Suprapubic skin (tissue), 4 donors: Measurements from ENCODE around the gene ATP6V1E1.

ENCODE experiments used
- CTCF ChIP-seq, 2 donors: fragments of 200-600 bp in 1 of 2; fragments of 450-650 bp in 1 of 2; sonication (generic) in 1 of 2; IDR thresholded peaks; one replicate each; pipeline ENCODE4 v1.5.1; 2016 to 2019; ENCODE audit warnings: antibody characterized with exemption in 2 of 2, mild to moderate bottlenecking in 1 of 2, moderate library complexity in 1 of 2
- EP300 ChIP-seq: sonication (generic); formaldehyde crosslinking; IDR thresholded peaks from one replicate; pipeline ENCODE4 v1.6.1; 2017; ENCODE audit warnings: antibody characterized with exemption
- POLR2AphosphoS5 ChIP-seq, 3 donors: sonication (generic); formaldehyde crosslinking; IDR thresholded peaks; one replicate each; pipeline ENCODE4 v1.6.1; 2017; ENCODE audit warnings: antibody characterized with exemption in 3 of 3

DNA sequence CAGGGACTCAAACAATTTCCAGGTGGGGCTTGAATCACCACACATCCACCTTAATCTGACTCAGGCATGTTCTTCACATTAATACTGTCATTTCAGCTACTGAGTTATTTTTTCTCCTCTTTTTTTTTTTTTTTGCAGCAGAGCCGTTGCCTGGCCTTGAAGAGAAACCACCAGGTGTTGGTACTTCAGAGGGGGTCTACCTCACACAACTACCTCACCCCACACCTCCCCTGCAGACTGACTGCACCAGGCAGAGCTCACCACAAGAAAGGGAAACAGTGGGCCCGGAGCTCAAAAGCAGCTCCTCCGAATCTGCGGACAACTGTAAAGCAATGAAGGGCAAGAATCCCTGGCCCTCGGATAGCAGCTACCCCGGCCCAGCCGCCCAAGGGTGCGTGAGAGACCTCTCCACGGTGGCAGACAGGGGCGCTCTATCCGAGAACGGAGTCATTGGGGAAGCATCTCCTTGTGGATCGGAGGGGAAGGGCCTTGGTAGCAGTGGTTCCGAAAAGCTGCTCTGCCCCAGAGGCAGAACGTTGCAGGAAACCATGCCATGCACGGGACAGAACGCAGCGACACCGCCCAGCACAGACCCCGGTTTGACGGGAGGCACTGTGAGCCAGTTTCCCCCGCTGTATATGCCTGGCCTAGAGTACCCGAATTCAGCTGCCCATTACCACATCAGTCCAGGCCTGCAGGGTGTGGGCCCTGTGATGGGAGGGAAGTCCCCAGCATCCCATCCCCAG, 80.4 kb downstream of the ATP6V1E1 start:
- TF ChIP-seq CTCF (IDR thresholded peaks at IDR 0.05) (no peak), POLR2AphosphoS5 (IDR thresholded peaks at IDR 0.05) (no peak), EP300 (no peak)
